Esophagus muscularis mucosa (tissue), 4 donors: ENCODE results near the gene NKAIN4. TPM values are rescaled to one million over a fixed set of nuclear protein-coding genes. Genes with fewer than 3 reads are reported as not detected.

Experiments
- DNase-seq: peaks from one replicate; pipeline ENCODE4 v3.0.0-alpha.2; 2017; ENCODE audit errors: extremely low spot score
- H3K27ac ChIP-seq, 4 donors: fragments of 200-600 bp; sonication (generic); replicated peaks in 1 of 4; 1 replicate in 3 of 4; 2 replicates in 1 of 4; pipeline ENCODE4 v1.5.1; 2016 to 2019; ENCODE audit warnings: mild to moderate bottlenecking in 1 of 4
- H3K27me3 ChIP-seq, 4 donors: fragments of 200-600 bp; sonication (generic); one replicate each; pipeline versions ENCODE4 v1.5.1 to v1.6.0; 2016 to 2019
- H3K36me3 ChIP-seq, 4 donors: fragments of 200-600 bp; sonication (generic); one replicate each; pipeline ENCODE4 v1.5.1; 2016 to 2019
- H3K4me1 ChIP-seq, 4 donors: fragments of 200-600 bp; sonication (generic); one replicate each; pipeline ENCODE4 v1.5.1; 2016 to 2019
- H3K4me3 ChIP-seq, 4 donors: fragments of 200-600 bp; sonication (generic); 1 replicate in 2 of 4; 2 replicates in 2 of 4; pipeline ENCODE4 v1.5.1; 2016 to 2019; ENCODE audit warnings: mild to moderate bottlenecking in 4 of 4, moderate library complexity in 1 of 4
- H3K9me3 ChIP-seq, 4 donors: fragments of 200-600 bp; sonication (generic); 1 replicate in 3 of 4; 2 replicates in 1 of 4; pipeline ENCODE4 v1.5.1; 2016 to 2019
- EP300 ChIP-seq: sonication (generic); formaldehyde crosslinking; IDR thresholded peaks from one replicate; pipeline ENCODE4 v1.6.1; 2017; ENCODE audit warnings: antibody characterized with exemption
- POLR2A ChIP-seq: fragments of 450-650 bp; IDR thresholded peaks from one replicate; pipeline ENCODE4 v1.6.1; 2017; ENCODE audit warnings: antibody characterized with exemption, moderate library complexity, mild to moderate bottlenecking, low read depth
- POLR2AphosphoS5 ChIP-seq, 2 donors: sonication (generic); formaldehyde crosslinking; IDR thresholded peaks; one replicate each; pipeline ENCODE4 v1.6.1; 2017; ENCODE audit warnings: antibody characterized with exemption in 2 of 2
- WGBS: methylation state at CpG from one replicate; pipeline ENCODE4 v1.1.5; 2018; 5-methylcytosine and 5-hydroxymethylcytosine counted together
- intact Hi-C: fragments of 100-400 bp; cut with DNase I; formaldehyde crosslinking; loops from one replicate; pipeline ENCODE4 v1.15.1; 2023
- total RNA-seq, 4 donors: library from RNA; depleted of rRNA; stranded (reverse); fragments of >200 nt; gene quantifications; one replicate each; pipeline versions ENCODE4 v1.1.0 to v1.2.1, GENCODE V29; 2016
- TF ChIP-seq, protein P1 (sequence below), 3 experiments: fragments of 200-600 bp in 2 of 3; fragments of 450-650 bp in 1 of 3; sonication (generic) in 2 of 3; IDR thresholded peaks; one replicate each; pipeline ENCODE4 v1.5.1; 2017 to 2019; ENCODE audit warnings: antibody characterized with exemption in 3 of 3, mild to moderate bottlenecking in 2 of 3, moderate library complexity in 1 of 3

NKAIN4 gene
- total RNA-seq, 4 donors from 2014 or later, result 0.17 to 0.45 TPM; not detected in 2

DNA sequence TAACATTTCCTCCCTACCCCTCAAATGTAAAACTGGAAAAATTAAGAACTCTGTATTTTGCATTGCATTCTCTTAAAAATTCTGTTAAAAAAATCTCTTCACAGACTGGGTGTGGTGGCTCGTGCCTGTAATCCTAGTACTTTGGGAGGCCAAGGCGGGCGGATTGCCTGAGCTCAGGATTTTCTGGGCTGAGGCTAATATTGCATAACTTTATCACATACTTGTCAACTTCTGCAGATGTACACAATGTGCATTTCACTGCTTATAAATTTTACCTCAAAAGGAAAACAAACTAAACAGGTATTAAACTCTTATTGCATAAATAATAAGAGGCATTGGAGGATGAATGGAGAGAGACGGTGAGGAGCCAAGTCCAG, 59.5 kb downstream of the NKAIN4 start:
- Histone ChIP-seq H3K27ac (no peak overlapping the region), H3K27me3 (no peaks in the 10 kb centered on the region), H3K4me1 (peaks cover 14 to 31% (median 30%) of the 10 kb centered on the region in 4 donors), H3K9me3 (no peaks in the 10 kb centered on the region), H3K4me3 (no peak overlapping the region), H3K36me3 (peaks cover 21 to 38% (median 31%) of the 10 kb centered on the region in 4 donors)
- intact Hi-C loops, result no loop called here
- 93% methylated on average over 4 of the region's 4 CpGs for WGBS
- no peak for TF ChIP-seq POLR2AphosphoS5 (IDR thresholded peaks at IDR 0.05)
- TF ChIP-seq POLR2A, result no peak
- no peak for TF ChIP-seq EP300
- TF ChIP-seq, protein P1, sequence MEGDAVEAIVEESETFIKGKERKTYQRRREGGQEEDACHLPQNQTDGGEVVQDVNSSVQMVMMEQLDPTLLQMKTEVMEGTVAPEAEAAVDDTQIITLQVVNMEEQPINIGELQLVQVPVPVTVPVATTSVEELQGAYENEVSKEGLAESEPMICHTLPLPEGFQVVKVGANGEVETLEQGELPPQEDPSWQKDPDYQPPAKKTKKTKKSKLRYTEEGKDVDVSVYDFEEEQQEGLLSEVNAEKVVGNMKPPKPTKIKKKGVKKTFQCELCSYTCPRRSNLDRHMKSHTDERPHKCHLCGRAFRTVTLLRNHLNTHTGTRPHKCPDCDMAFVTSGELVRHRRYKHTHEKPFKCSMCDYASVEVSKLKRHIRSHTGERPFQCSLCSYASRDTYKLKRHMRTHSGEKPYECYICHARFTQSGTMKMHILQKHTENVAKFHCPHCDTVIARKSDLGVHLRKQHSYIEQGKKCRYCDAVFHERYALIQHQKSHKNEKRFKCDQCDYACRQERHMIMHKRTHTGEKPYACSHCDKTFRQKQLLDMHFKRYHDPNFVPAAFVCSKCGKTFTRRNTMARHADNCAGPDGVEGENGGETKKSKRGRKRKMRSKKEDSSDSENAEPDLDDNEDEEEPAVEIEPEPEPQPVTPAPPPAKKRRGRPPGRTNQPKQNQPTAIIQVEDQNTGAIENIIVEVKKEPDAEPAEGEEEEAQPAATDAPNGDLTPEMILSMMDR (IDR thresholded peaks at IDR 0.05), result no peak
- DNase-seq, result no peak

DNA sequence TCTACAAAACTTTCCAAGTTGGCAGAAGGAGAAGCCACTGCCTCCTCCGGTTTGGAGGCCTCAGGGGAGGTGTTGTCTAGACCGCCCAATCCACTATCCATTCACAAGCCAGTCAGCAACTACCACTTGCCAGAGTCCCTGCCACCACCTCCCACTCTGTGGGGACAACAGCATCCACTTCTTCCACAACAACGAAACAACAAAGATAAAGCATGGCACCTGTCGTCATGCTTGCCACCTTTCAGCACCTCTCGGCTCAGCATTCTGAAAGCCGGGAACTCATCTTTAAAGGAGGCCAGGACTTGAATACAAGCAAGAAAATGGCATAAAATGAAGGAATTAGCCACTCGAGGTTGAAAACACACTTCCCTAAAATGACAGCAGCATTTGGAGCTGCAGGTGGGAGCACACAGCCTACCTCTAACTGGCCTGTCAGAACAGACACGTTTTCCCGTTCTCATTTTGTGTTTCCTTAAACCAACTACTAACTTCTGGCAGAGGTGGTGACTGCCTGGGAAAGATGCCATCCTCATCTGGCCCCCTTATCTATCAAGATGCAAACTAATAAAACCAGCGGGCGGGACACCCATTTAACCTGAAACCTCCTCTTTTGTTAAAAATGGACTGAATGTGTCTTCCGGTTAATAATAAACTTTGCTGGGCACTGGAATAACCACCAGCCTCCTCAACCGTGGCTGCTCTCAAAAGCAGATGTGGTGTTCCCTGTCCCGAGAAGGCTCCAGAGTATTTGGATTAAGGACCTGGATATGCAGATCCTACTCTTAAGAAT, 60.1 kb downstream of the NKAIN4 start:
- DNase-seq, result no peak
- intact Hi-C loops, result no loop called here
- H3K9me3 ChIP-seq, result no peaks in the 10 kb centered on the region

DNA sequence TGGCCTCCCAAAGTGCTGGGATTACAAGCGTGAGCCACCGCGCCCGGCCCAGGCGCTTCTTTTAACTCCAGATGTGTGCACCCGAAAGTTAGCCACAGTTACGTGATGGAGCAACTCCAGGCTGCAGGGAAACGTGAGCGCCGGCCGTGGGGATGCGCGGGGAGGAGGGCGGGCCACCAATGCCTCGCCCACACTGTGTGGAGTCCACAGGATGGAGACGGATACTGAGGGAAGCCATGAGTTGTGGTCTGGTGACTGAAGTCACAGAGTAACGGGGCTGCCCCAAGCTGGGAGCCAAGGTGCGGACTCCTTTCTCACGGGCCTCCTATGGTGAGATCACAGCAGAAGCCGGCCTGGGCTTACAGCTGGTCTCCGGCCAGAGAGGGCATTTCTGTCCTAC, 61.5 kb downstream of the NKAIN4 start:
- H3K36me3 ChIP-seq, result peaks cover 15 to 31% (median 26%) of the 10 kb centered on the region in 4 donors
- H3K4me1 ChIP-seq, result peaks cover under 1 to 14% (median 11%) of the 10 kb centered on the region in 4 donors
- no peak overlapping the region for H3K27ac ChIP-seq
- no peaks in the 10 kb centered on the region for H3K9me3 ChIP-seq
- H3K4me3 ChIP-seq, result no peak overlapping the region
- DNase-seq, result no peak
- no peaks in the 10 kb centered on the region for H3K27me3 ChIP-seq
- intact Hi-C loops, result no loop called here
- no peak for TF ChIP-seq POLR2A
- no peak for TF ChIP-seq POLR2AphosphoS5 (IDR thresholded peaks at IDR 0.05)
- TF ChIP-seq, protein P1 (IDR thresholded peaks at IDR 0.05), result no peak
- TF ChIP-seq EP300, result no peak
- WGBS, result 92% methylated on average over 21 of the region's 21 CpGs

More for the DNA sequence above, 60.1 kb downstream of the NKAIN4 start:
- H3K36me3 ChIP-seq, result peaks cover 15 to 38% (median 28%) of the 10 kb centered on the region in 4 donors
- peaks cover 14 to 26% (median 25%) of the 10 kb centered on the region in 4 donors for H3K4me1 ChIP-seq
- 83% methylated on average over 14 of the region's 14 CpGs for WGBS
- H3K4me3 ChIP-seq, result no peak overlapping the region
- no peak overlapping the region for H3K27ac ChIP-seq
- H3K27me3 ChIP-seq, result no peaks in the 10 kb centered on the region
- TF ChIP-seq EP300, result no peak
- no peak for TF ChIP-seq POLR2A
- TF ChIP-seq, protein P1 (IDR thresholded peaks at IDR 0.05), result no peak
- no peak for TF ChIP-seq POLR2AphosphoS5 (IDR thresholded peaks at IDR 0.05)

DNA sequence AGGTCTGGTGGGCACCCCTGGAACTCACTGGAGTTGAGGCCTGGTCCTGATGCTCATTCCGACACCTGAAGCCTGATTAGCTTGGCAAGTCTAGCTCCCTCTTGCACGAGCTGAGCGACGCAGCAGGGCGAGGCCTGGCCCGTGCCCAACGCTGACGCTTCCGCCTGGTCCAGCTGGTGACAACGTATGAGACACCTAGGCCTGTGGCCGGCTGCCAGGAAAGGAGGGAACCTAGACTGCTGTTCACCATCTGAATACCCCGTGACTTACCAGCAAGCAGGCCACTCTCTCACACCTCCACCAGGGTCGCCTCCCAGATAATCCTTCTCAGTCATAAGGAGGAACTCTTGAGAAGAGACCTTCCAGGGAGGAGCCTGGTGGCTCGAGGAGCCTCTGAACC, 62.9 kb downstream of the NKAIN4 start:
- H3K36me3 ChIP-seq, result peaks cover 12 to 22% (median 16%) of the 10 kb centered on the region in 4 donors
- peaks cover 0 to 1% (median 0%) of the 10 kb centered on the region in 4 donors for H3K4me1 ChIP-seq
- no peaks in the 10 kb centered on the region for H3K27me3 ChIP-seq
- H3K9me3 ChIP-seq, result no peaks in the 10 kb centered on the region
- 77% methylated on average over 13 of the region's 14 CpGs for WGBS
- no peak overlapping the region for H3K27ac ChIP-seq
- TF ChIP-seq EP300, result no peak
- TF ChIP-seq, protein P1 (IDR thresholded peaks at IDR 0.05), result no peak
- TF ChIP-seq POLR2AphosphoS5 (IDR thresholded peaks at IDR 0.05), result no peak
- TF ChIP-seq POLR2A, result no peak
- no peak for DNase-seq
- intact Hi-C loops, result no loop called here
- H3K4me3 ChIP-seq, result no peak overlapping the region
